H1 (cell line): Measurements from ENCODE around the gene OSCP1. TPM values are rescaled to one million over a fixed set of nuclear protein-coding genes. Genes with fewer than 3 reads are reported as not detected.

ENCODE experiments used
- CTCF ChIA-PET: fragments of 300-600 bp; sonication (Branson Sonifier 250); formaldehyde crosslinking; loops from one replicate; lab custom pipeline; 2021; ENCODE audit not compliant: partially characterized antibody; lab: Charles Lee
- POLR2A ChIA-PET: fragments of 300-600 bp; sonication (Branson Sonifier 250); formaldehyde crosslinking; loops from one replicate; lab custom pipeline; 2021; ENCODE audit warnings: inconsistent platforms; ENCODE audit not compliant: partially characterized antibody; lab: Charles Lee
- DNase-seq, 2 experiments: peaks; one replicate each; pipeline versions ENCODE4 v3.0.0 to v3.0.0-alpha.2; 2010 to 2022; ENCODE audit warnings: low spot score in 2 of 2, low read depth in 1 of 2, mixed read lengths in 1 of 2
- FAIRE-seq: peaks from 2 replicates; lab custom pipeline; 2011; peaks lifted over from hg19 to GRCh38; lab: Jason Lieb, UNC
- H2AFZ ChIP-seq: 2 replicates; pipeline ENCODE4 v1.8.1; 2012; ENCODE audit warnings: low read length, inconsistent platforms
- H2AK5ac ChIP-seq: 2 replicates; pipeline ENCODE4 v1.6.1; 2013; ENCODE audit warnings: low read depth, low read length
- H2BK120ac ChIP-seq: replicated peaks from 2 replicates; pipeline ENCODE3; 2013; ENCODE audit warnings: low read depth, low read length, inconsistent platforms
- H2BK12ac ChIP-seq: 2 replicates; pipeline ENCODE4 v1.6.1; 2013; ENCODE audit warnings: low read depth, low read length
- H2BK15ac ChIP-seq: 2 replicates; pipeline ENCODE4 v1.6.1; 2013; ENCODE audit warnings: low read length
- H2BK20ac ChIP-seq: 2 replicates; pipeline ENCODE4 v1.6.1; 2013; ENCODE audit warnings: low read length
- H2BK5ac ChIP-seq: 2 replicates; pipeline ENCODE4 v1.6.1; 2013; ENCODE audit warnings: low read depth, low read length
- H3K14ac ChIP-seq: 2 replicates; pipeline ENCODE4 v1.6.1; 2013; ENCODE audit warnings: inconsistent platforms; ENCODE audit not compliant: insufficient read length
- H3K18ac ChIP-seq: 2 replicates; pipeline ENCODE4 v1.6.1; 2013; ENCODE audit warnings: low read length; ENCODE audit errors: extremely low read depth
- H3K23ac ChIP-seq: 2 replicates; pipeline ENCODE4 v1.6.1; 2013; ENCODE audit warnings: inconsistent platforms; ENCODE audit not compliant: insufficient read length
- H3K23me2 ChIP-seq: 2 replicates; pipeline ENCODE4 v1.6.1; 2013; ENCODE audit warnings: low read depth, low read length
- H3K27ac ChIP-seq: 2 replicates; pipeline ENCODE4 v1.6.1; 2011; ENCODE audit warnings: low read depth, low read length, inconsistent platforms
- H3K27me3 ChIP-seq, 4 experiments: replicated peaks in 1 of 4; 1 replicate in 1 of 4; 2 replicates in 3 of 4; pipeline versions ENCODE4 v1.6.1 to v1.8.1; 2011 to 2013; ENCODE audit warnings: low read length in 3 of 4, mild to moderate bottlenecking in 3 of 4, inconsistent platforms in 2 of 4, mixed read lengths in 2 of 4, moderate library complexity in 1 of 4; ENCODE audit not compliant: control insufficient read depth in 3 of 4, insufficient read depth in 3 of 4; ENCODE audit errors: extremely low read depth in 1 of 4
- H3K36me3 ChIP-seq, 4 experiments: 2 replicates each; pipeline versions ENCODE4 v1.6.1 to v1.8.1; 2011 to 2013; ENCODE audit warnings: mild to moderate bottlenecking in 4 of 4, low read length in 3 of 4, moderate library complexity in 2 of 4, control low read depth in 1 of 4, inconsistent platforms in 1 of 4; ENCODE audit not compliant: insufficient read depth in 4 of 4, control insufficient read depth in 2 of 4
- H3K4ac ChIP-seq: replicated peaks from 2 replicates; pipeline ENCODE3; 2013; ENCODE audit warnings: low read length, low read depth, mixed read lengths, inconsistent platforms; ENCODE audit not compliant: insufficient read length
- H3K4me1 ChIP-seq, 4 experiments: replicated peaks in 1 of 4; 1 replicate in 1 of 4; 2 replicates in 3 of 4; pipeline versions ENCODE4 v1.6.1 to v1.8.1; 2011 to 2013; ENCODE audit warnings: low read length in 3 of 4, inconsistent platforms in 2 of 4, mixed read lengths in 1 of 4; ENCODE audit not compliant: insufficient read depth in 4 of 4, control insufficient read depth in 3 of 4
- H3K4me2 ChIP-seq, 2 experiments: 2 replicates each; pipeline versions ENCODE4 v1.6.1 to v1.8.1; 2011 to 2013; ENCODE audit warnings: low read depth in 2 of 2, low read length in 2 of 2, control low read depth in 1 of 2, inconsistent platforms in 1 of 2, mild to moderate bottlenecking in 1 of 2; ENCODE audit not compliant: insufficient read depth in 1 of 2
- H3K4me3 ChIP-seq, 4 experiments: fragments of 200-600, 300-600 bp in 1 of 4; sonication (generic), shearing (Covaris generic), sonication (Bioruptor Twin) in 1 of 4; 2 replicates each; pipeline versions ENCODE4 v1.5.1 to v1.8.1; 2011 to 2016; ENCODE audit warnings: low read length in 4 of 4, low read depth in 3 of 4, control low read depth in 2 of 4, inconsistent platforms in 2 of 4, mild to moderate bottlenecking in 2 of 4, mixed read lengths in 1 of 4, moderate library complexity in 1 of 4; ENCODE audit not compliant: insufficient read depth in 2 of 4; ENCODE audit errors: extremely low read depth in 1 of 4
- H3K56ac ChIP-seq: replicated peaks from 2 replicates; pipeline ENCODE3; 2013; ENCODE audit warnings: low read depth, mild to moderate bottlenecking, mixed read lengths, low read length, inconsistent platforms; ENCODE audit not compliant: insufficient read length
- H3K79me1 ChIP-seq: 2 replicates; pipeline ENCODE4 v1.6.1; 2013; ENCODE audit warnings: low read depth, low read length, control low read depth
- H3K79me2 ChIP-seq, 2 experiments: 2 replicates each; pipeline versions ENCODE4 v1.6.1 to v1.8.1; 2012 to 2013; ENCODE audit warnings: low read length in 2 of 2, mild to moderate bottlenecking in 2 of 2, inconsistent platforms in 1 of 2; ENCODE audit not compliant: insufficient read depth in 2 of 2, control insufficient read depth in 1 of 2
- H3K9ac ChIP-seq, 4 experiments: replicated peaks in 1 of 4; 1 replicate in 1 of 4; 2 replicates in 3 of 4; pipeline versions ENCODE4 v1.6.1 to v1.8.1; 2011 to 2013; ENCODE audit warnings: low read depth in 3 of 4, low read length in 3 of 4, control low read depth in 2 of 4, mild to moderate bottlenecking in 2 of 4, moderate library complexity in 2 of 4, inconsistent platforms in 1 of 4; ENCODE audit errors: extremely low read depth in 1 of 4
- H3K9me3 ChIP-seq, 2 experiments: 2 replicates each; pipeline versions ENCODE4 v1.6.1 to v1.8.1; 2012 to 2013; ENCODE audit warnings: mild to moderate bottlenecking in 2 of 2, moderate library complexity in 2 of 2, control low read depth in 1 of 2, inconsistent platforms in 1 of 2, low read depth in 1 of 2, low read length in 1 of 2, mixed read lengths in 1 of 2; ENCODE audit not compliant: insufficient read depth in 2 of 2
- H4K20me1 ChIP-seq, 2 experiments: replicated peaks in 1 of 2; 2 replicates each; pipeline versions ENCODE3 to v1.8.1; 2011 to 2013; ENCODE audit warnings: inconsistent platforms in 2 of 2, low read length in 2 of 2, mild to moderate bottlenecking in 1 of 2; ENCODE audit not compliant: insufficient read depth in 2 of 2, control insufficient read depth in 1 of 2
- H4K5ac ChIP-seq: 2 replicates; pipeline ENCODE4 v1.6.1; 2013; ENCODE audit warnings: low read length, low read depth, mixed read lengths, inconsistent platforms; ENCODE audit not compliant: insufficient read length
- H4K8ac ChIP-seq: 2 replicates; pipeline ENCODE4 v1.8.0; 2013; ENCODE audit warnings: mild to moderate bottlenecking, moderate library complexity, low read length, inconsistent platforms; ENCODE audit not compliant: insufficient read depth; ENCODE audit errors: extremely low read depth
- H4K91ac ChIP-seq: replicated peaks from 2 replicates; pipeline ENCODE3; 2013; ENCODE audit warnings: low read length, mixed read lengths, inconsistent platforms; ENCODE audit not compliant: insufficient read length
- BACH1 ChIP-seq: IDR thresholded peaks from 2 replicates; pipeline ENCODE4 v1.6.1; 2012; ENCODE audit warnings: low read length, improper control_type of control experiment
- KDM4A ChIP-seq: IDR thresholded peaks from one replicate; pipeline ENCODE4 v1.7.1; 2012; ENCODE audit warnings: low read depth, mild to moderate bottlenecking, moderate library complexity, low read length, inconsistent platforms; ENCODE audit not compliant: severe bottlenecking
- PHF8 ChIP-seq: fragments of 200-600 bp; sonication (generic); conservative IDR thresholded peaks from 2 replicates; pipeline ENCODE4 v1.7.1; 2012; ENCODE audit warnings: low read depth, mild to moderate bottlenecking, inconsistent platforms, low read length, moderate library complexity
- RNF2 ChIP-seq: fragments of 200-900, 300-1000 bp; sonication (generic); IDR thresholded peaks from 2 replicates; pipeline ENCODE4 v1.7.1; 2016; ENCODE audit warnings: borderline replicate concordance, low read depth, mild to moderate bottlenecking, antibody characterized with exemption, low read length; ENCODE audit not compliant: poor library complexity, severe bottlenecking; ENCODE audit errors: missing control alignments
- TAF1 ChIP-seq: IDR thresholded peaks from 2 replicates; pipeline ENCODE4 v1.6.1; 2011; ENCODE audit warnings: mild to moderate bottlenecking, low read depth, low read length
- WGBS, 2 experiments: shearing (Covaris generic) in 1 of 2; methylation state at CpG; one replicate each; pipeline versions ENCODE4 v1.1.6 to v1.1.7; 2013 to 2015; ENCODE audit warnings: low lambda C conversion rate in 2 of 2, mixed read lengths in 2 of 2, inconsistent platforms in 1 of 2, low coverage in 1 of 2, missing lambda C conversion rate in 1 of 2; ENCODE audit not compliant: insufficient replicate concordance in 2 of 2, insufficient coverage in 1 of 2, insufficient read length in 1 of 2; ENCODE audit errors: extremely low coverage in 1 of 2, missing lambda C conversion rate in 1 of 2; 5-methylcytosine and 5-hydroxymethylcytosine counted together
- polyA plus RNA-seq, 7 experiments: library from polyadenylated mRNA; depleted of rRNA in 3 of 7; stranded (reverse) in 5 of 7; unstranded in 2 of 7; fragments of >200 nt in 5 of 7; fragments of 200-250 nt in 2 of 7; gene quantifications; 1 replicate in 5 of 7; 2 replicates in 1 of 7; 4 replicates in 1 of 7; pipeline versions ENCODE4 v1.2.1 to v1.2.3, GENCODE V29; 2011 to 2013; ENCODE audit warnings: missing spikeins in 2 of 7, mixed read lengths in 2 of 7
- total RNA-seq: library from RNA; stranded (reverse); fragmentation: NEBNext Ultra II Directional; extraction: Animal tissue kit (Norgen Biotek cat#: 25700); gene quantifications from 2 replicates; pipeline ENCODE4 v1.2.1, GENCODE V29; 2021

OSCP1 gene
- total and polyA plus RNA-seq, 2 of the 8 experiments (the other 6 are each of a cell fraction or from before 2014, with no cell fraction given): 1.8 to 3.3 TPM

DNA sequence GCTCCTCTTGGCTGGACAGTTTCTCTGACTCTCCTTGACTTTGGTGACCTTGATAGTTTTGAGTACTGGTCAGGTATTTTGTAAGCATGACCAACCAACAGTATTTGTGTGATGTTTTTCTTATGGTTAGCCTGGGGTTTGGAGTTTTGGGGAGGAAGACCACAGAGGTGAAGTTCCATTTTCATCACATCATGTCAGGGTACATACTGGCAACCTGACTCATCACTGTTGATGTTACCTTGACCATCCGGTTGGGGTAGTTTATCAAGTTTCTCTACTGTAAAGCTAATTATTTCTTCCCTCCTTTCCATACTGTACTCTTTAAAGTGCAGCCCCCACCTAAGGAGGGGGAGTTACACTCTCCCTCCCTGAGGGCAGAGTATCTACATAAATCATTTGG lies 13.4 kb downstream of the OSCP1 start:
- TF ChIP-seq KDM4A (no peak), PHF8 (no peak), BACH1 (no peak), RNF2 (no peak), TAF1 (no peak)
- Histone ChIP-seq H3K9ac (no peak overlapping the region), H2BK15ac (no peak overlapping the region)

More for the DNA sequence above, 13.4 kb downstream of the OSCP1 start:
- no peaks in the 10 kb centered on the region for H3K27me3 ChIP-seq
- no peaks in the 10 kb centered on the region for H3K79me2 ChIP-seq
- H2BK5ac ChIP-seq: no peak overlapping the region
- H2BK12ac ChIP-seq: no peak overlapping the region
- H3K4ac ChIP-seq: no peak overlapping the region
- H3K36me3 ChIP-seq: no peaks in the 10 kb centered on the region; a peak in 1 of 8 replicates
- H3K27ac ChIP-seq: no peak overlapping the region
- H3K23me2 ChIP-seq: no peaks in the 10 kb centered on the region; the same call in 1 of the 2 replicates
- H2AK5ac ChIP-seq: no peak overlapping the region
- H3K79me1 ChIP-seq: no peaks in the 10 kb centered on the region
- ChIA-PET POLR2A (interaction anchor here (1.0 kb wide), 1 partner anchor 51 kb away, joined by 3 read pairs; no protein-coding TSS in a partner anchor), CTCF (interaction anchor here (0.8 to 1.4 kb wide), 3 partner anchors 20 to 94 kb away, joined by 3 to 4 read pairs (median 4); no protein-coding TSS in a partner anchor)
- H4K8ac ChIP-seq: no peak overlapping the region
- H4K91ac ChIP-seq: no peak overlapping the region
- FAIRE-seq: no peak
- H3K18ac ChIP-seq: no peak overlapping the region
- no peak overlapping the region for H2BK120ac ChIP-seq
- no peaks in the 10 kb centered on the region for H4K20me1 ChIP-seq
- H3K23ac ChIP-seq: no peak overlapping the region
- no peaks in the 10 kb centered on the region for H3K9me3 ChIP-seq
- no peak overlapping the region for H3K56ac ChIP-seq
- H4K5ac ChIP-seq: no peak overlapping the region
- H3K4me3 ChIP-seq: no peak overlapping the region
- peaks cover 0 to 3% (median 2%) of the 10 kb centered on the region in 4 experiments; a peak in 3 of 7 replicates for H3K4me1 ChIP-seq
- WGBS, 2 experiments: 85% methylated on average over 1 of the region's 1 CpG; no CpG with 5 or more reads in 1 of the 2 experiments
- DNase-seq: no peak
- H2AFZ ChIP-seq: no peak overlapping the region
- H3K14ac ChIP-seq: no peak overlapping the region
- H2BK20ac ChIP-seq: no peak overlapping the region
- no peak overlapping the region for H3K4me2 ChIP-seq
